ENCODE data around the gene PSMD5. TPM values are rescaled to one million over a fixed set of nuclear protein-coding genes. Genes with fewer than 3 reads are reported as not detected.

The PSMD5 gene
- total and polyA plus RNA-seq, 9 of the 15 experiments (the other 6 are each of a cell fraction or from before 2014, with no cell fraction given): 46.4 to 148 (median 76.3) TPM

DNA sequence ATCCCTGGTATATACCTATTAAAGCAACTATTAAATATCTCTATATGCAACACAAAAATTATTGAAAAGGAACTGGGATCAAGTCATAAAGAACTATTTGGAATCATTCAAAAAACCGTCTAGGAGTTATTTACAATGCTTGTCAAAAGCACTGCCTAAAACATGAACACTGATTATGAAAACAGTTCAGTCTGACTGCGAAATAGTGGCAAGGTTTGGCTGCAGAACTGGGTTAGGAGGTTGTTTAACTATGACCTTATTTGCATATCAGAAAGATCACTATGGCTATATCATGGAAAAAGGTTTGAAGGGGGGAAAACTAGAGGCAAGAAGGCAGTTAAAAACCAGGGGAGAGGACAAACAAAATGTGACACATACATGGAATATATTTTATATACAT, 61.5 kb downstream of the PSMD5 start:
- peaks cover 72% of the 10 kb centered on the region for H3K36me3 ChIP-seq (ENCODE audit: control insufficient read depth, insufficient read depth, low read length)
- H3K27ac ChIP-seq (ENCODE audit: extremely low read depth, low read depth, low read length): no peak overlapping the region
- FAIRE-seq: no peak
- no peak overlapping the region for H3K9ac ChIP-seq (ENCODE audit: insufficient read depth in 1 of 2, low read depth in 2 of 2, low read length in 2 of 2)
- no peaks in the 10 kb centered on the region for H3K9me1 ChIP-seq (ENCODE audit: control insufficient read depth, insufficient read depth, low read length)
- no peaks in the 10 kb centered on the region for H4K20me1 ChIP-seq (replicated peaks; ENCODE audit: control insufficient read depth, insufficient read depth, low read length)
- no peak for ATAC-seq
- ChIA-PET CTCF (ENCODE audit: low intra/inter-chr PET ratio) (no interaction called here), POLR2A (no interaction called here)
- WGBS (ENCODE audit: insufficient coverage, low coverage, missing lambda C conversion rate): 67% methylated on average over 2 of the region's 2 CpGs
- H3K4me1 ChIP-seq (replicated peaks in 1 of 2; ENCODE audit: control insufficient read depth in 2 of 2, insufficient read depth in 2 of 2, low read length in 2 of 2): peaks cover 12 to 32% of the 10 kb centered on the region in 2 experiments; a peak in 3 of 5 replicates
- H2AFZ ChIP-seq (ENCODE audit: low read depth, low read length): no peak overlapping the region
- H3K4me2 ChIP-seq (ENCODE audit: insufficient read depth, low read length): no peak overlapping the region
- no peaks in the 10 kb centered on the region for H3K9me3 ChIP-seq (replicated peaks; ENCODE audit: control insufficient read depth, insufficient read depth, low read depth, low read length)
- no peak for TF ChIP-seq HMG20A (CRISPR knock-in tag; conservative IDR thresholded peaks at IDR 0.05)
- TF ChIP-seq, protein P1, sequence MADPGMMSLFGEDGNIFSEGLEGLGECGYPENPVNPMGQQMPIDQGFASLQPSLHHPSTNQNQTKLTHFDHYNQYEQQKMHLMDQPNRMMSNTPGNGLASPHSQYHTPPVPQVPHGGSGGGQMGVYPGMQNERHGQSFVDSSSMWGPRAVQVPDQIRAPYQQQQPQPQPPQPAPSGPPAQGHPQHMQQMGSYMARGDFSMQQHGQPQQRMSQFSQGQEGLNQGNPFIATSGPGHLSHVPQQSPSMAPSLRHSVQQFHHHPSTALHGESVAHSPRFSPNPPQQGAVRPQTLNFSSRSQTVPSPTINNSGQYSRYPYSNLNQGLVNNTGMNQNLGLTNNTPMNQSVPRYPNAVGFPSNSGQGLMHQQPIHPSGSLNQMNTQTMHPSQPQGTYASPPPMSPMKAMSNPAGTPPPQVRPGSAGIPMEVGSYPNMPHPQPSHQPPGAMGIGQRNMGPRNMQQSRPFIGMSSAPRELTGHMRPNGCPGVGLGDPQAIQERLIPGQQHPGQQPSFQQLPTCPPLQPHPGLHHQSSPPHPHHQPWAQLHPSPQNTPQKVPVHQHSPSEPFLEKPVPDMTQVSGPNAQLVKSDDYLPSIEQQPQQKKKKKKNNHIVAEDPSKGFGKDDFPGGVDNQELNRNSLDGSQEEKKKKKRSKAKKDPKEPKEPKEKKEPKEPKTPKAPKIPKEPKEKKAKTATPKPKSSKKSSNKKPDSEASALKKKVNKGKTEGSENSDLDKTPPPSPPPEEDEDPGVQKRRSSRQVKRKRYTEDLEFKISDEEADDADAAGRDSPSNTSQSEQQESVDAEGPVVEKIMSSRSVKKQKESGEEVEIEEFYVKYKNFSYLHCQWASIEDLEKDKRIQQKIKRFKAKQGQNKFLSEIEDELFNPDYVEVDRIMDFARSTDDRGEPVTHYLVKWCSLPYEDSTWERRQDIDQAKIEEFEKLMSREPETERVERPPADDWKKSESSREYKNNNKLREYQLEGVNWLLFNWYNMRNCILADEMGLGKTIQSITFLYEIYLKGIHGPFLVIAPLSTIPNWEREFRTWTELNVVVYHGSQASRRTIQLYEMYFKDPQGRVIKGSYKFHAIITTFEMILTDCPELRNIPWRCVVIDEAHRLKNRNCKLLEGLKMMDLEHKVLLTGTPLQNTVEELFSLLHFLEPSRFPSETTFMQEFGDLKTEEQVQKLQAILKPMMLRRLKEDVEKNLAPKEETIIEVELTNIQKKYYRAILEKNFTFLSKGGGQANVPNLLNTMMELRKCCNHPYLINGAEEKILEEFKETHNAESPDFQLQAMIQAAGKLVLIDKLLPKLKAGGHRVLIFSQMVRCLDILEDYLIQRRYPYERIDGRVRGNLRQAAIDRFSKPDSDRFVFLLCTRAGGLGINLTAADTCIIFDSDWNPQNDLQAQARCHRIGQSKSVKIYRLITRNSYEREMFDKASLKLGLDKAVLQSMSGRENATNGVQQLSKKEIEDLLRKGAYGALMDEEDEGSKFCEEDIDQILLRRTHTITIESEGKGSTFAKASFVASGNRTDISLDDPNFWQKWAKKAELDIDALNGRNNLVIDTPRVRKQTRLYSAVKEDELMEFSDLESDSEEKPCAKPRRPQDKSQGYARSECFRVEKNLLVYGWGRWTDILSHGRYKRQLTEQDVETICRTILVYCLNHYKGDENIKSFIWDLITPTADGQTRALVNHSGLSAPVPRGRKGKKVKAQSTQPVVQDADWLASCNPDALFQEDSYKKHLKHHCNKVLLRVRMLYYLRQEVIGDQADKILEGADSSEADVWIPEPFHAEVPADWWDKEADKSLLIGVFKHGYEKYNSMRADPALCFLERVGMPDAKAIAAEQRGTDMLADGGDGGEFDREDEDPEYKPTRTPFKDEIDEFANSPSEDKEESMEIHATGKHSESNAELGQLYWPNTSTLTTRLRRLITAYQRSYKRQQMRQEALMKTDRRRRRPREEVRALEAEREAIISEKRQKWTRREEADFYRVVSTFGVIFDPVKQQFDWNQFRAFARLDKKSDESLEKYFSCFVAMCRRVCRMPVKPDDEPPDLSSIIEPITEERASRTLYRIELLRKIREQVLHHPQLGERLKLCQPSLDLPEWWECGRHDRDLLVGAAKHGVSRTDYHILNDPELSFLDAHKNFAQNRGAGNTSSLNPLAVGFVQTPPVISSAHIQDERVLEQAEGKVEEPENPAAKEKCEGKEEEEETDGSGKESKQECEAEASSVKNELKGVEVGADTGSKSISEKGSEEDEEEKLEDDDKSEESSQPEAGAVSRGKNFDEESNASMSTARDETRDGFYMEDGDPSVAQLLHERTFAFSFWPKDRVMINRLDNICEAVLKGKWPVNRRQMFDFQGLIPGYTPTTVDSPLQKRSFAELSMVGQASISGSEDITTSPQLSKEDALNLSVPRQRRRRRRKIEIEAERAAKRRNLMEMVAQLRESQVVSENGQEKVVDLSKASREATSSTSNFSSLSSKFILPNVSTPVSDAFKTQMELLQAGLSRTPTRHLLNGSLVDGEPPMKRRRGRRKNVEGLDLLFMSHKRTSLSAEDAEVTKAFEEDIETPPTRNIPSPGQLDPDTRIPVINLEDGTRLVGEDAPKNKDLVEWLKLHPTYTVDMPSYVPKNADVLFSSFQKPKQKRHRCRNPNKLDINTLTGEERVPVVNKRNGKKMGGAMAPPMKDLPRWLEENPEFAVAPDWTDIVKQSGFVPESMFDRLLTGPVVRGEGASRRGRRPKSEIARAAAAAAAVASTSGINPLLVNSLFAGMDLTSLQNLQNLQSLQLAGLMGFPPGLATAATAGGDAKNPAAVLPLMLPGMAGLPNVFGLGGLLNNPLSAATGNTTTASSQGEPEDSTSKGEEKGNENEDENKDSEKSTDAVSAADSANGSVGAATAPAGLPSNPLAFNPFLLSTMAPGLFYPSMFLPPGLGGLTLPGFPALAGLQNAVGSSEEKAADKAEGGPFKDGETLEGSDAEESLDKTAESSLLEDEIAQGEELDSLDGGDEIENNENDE (IDR thresholded peaks at IDR 0.05; ENCODE audit: low read depth, low read length): no peak
- TF ChIP-seq, protein P2, sequence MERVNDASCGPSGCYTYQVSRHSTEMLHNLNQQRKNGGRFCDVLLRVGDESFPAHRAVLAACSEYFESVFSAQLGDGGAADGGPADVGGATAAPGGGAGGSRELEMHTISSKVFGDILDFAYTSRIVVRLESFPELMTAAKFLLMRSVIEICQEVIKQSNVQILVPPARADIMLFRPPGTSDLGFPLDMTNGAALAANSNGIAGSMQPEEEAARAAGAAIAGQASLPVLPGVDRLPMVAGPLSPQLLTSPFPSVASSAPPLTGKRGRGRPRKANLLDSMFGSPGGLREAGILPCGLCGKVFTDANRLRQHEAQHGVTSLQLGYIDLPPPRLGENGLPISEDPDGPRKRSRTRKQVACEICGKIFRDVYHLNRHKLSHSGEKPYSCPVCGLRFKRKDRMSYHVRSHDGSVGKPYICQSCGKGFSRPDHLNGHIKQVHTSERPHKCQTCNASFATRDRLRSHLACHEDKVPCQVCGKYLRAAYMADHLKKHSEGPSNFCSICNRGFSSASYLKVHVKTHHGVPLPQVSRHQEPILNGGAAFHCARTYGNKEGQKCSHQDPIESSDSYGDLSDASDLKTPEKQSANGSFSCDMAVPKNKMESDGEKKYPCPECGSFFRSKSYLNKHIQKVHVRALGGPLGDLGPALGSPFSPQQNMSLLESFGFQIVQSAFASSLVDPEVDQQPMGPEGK (CRISPR knock-in tag; IDR thresholded peaks at IDR 0.05; ENCODE audit: borderline replicate concordance): no peak
- BruUV-seq (replicated peaks): no TSS peak
- no peaks in the 10 kb centered on the region for H3K27me3 ChIP-seq (ENCODE audit: control insufficient read depth in 2 of 2, insufficient read depth in 2 of 2, low read length in 2 of 2)
- in situ Hi-C loops (cut with MboI): no loop called here
- intact Hi-C loops (cut with micrococcal nuclease): no loop called here
- DNase-seq (ENCODE audit: extremely low read depth in 1 of 4, low spot score in 3 of 4): no peak
- H3K79me2 ChIP-seq (ENCODE audit: control insufficient read depth, insufficient read depth, low read length): peaks cover 70% of the 10 kb centered on the region
- H3K4me3 ChIP-seq: no peak overlapping the region
